H1 (cell line): Measurements from ENCODE around the gene ZNF592. TPM values are rescaled to one million over a fixed set of nuclear protein-coding genes. Genes with fewer than 3 reads are reported as not detected.

ENCODE experiments used
- CTCF ChIA-PET: fragments of 300-600 bp; sonication (Branson Sonifier 250); formaldehyde crosslinking; loops from one replicate; lab custom pipeline; 2021; ENCODE audit not compliant: partially characterized antibody; lab: Charles Lee
- POLR2A ChIA-PET: fragments of 300-600 bp; sonication (Branson Sonifier 250); formaldehyde crosslinking; loops from one replicate; lab custom pipeline; 2021; ENCODE audit warnings: inconsistent platforms; ENCODE audit not compliant: partially characterized antibody; lab: Charles Lee
- DNase-seq, 2 experiments: peaks; one replicate each; pipeline versions ENCODE4 v3.0.0 to v3.0.0-alpha.2; 2010 to 2022; ENCODE audit warnings: low spot score in 2 of 2, low read depth in 1 of 2, mixed read lengths in 1 of 2
- FAIRE-seq: peaks from 2 replicates; lab custom pipeline; 2011; peaks lifted over from hg19 to GRCh38; lab: Jason Lieb, UNC
- H2AFZ ChIP-seq: 2 replicates; pipeline ENCODE4 v1.8.1; 2012; ENCODE audit warnings: low read length, inconsistent platforms
- H2AK5ac ChIP-seq: 2 replicates; pipeline ENCODE4 v1.6.1; 2013; ENCODE audit warnings: low read depth, low read length
- H2BK120ac ChIP-seq: replicated peaks from 2 replicates; pipeline ENCODE3; 2013; ENCODE audit warnings: low read depth, low read length, inconsistent platforms
- H2BK12ac ChIP-seq: 2 replicates; pipeline ENCODE4 v1.6.1; 2013; ENCODE audit warnings: low read depth, low read length
- H2BK15ac ChIP-seq: 2 replicates; pipeline ENCODE4 v1.6.1; 2013; ENCODE audit warnings: low read length
- H2BK20ac ChIP-seq: 2 replicates; pipeline ENCODE4 v1.6.1; 2013; ENCODE audit warnings: low read length
- H2BK5ac ChIP-seq: 2 replicates; pipeline ENCODE4 v1.6.1; 2013; ENCODE audit warnings: low read depth, low read length
- H3K14ac ChIP-seq: 2 replicates; pipeline ENCODE4 v1.6.1; 2013; ENCODE audit warnings: inconsistent platforms; ENCODE audit not compliant: insufficient read length
- H3K18ac ChIP-seq: 2 replicates; pipeline ENCODE4 v1.6.1; 2013; ENCODE audit warnings: low read length; ENCODE audit errors: extremely low read depth
- H3K23ac ChIP-seq: 2 replicates; pipeline ENCODE4 v1.6.1; 2013; ENCODE audit warnings: inconsistent platforms; ENCODE audit not compliant: insufficient read length
- H3K23me2 ChIP-seq: 2 replicates; pipeline ENCODE4 v1.6.1; 2013; ENCODE audit warnings: low read depth, low read length
- H3K27ac ChIP-seq: 2 replicates; pipeline ENCODE4 v1.6.1; 2011; ENCODE audit warnings: low read depth, low read length, inconsistent platforms
- H3K27me3 ChIP-seq, 4 experiments: replicated peaks in 1 of 4; 1 replicate in 1 of 4; 2 replicates in 3 of 4; pipeline versions ENCODE4 v1.6.1 to v1.8.1; 2011 to 2013; ENCODE audit warnings: low read length in 3 of 4, mild to moderate bottlenecking in 3 of 4, inconsistent platforms in 2 of 4, mixed read lengths in 2 of 4, moderate library complexity in 1 of 4; ENCODE audit not compliant: control insufficient read depth in 3 of 4, insufficient read depth in 3 of 4; ENCODE audit errors: extremely low read depth in 1 of 4
- H3K36me3 ChIP-seq, 4 experiments: 2 replicates each; pipeline versions ENCODE4 v1.6.1 to v1.8.1; 2011 to 2013; ENCODE audit warnings: mild to moderate bottlenecking in 4 of 4, low read length in 3 of 4, moderate library complexity in 2 of 4, control low read depth in 1 of 4, inconsistent platforms in 1 of 4; ENCODE audit not compliant: insufficient read depth in 4 of 4, control insufficient read depth in 2 of 4
- H3K4ac ChIP-seq: replicated peaks from 2 replicates; pipeline ENCODE3; 2013; ENCODE audit warnings: low read length, low read depth, mixed read lengths, inconsistent platforms; ENCODE audit not compliant: insufficient read length
- H3K4me1 ChIP-seq, 4 experiments: replicated peaks in 1 of 4; 1 replicate in 1 of 4; 2 replicates in 3 of 4; pipeline versions ENCODE4 v1.6.1 to v1.8.1; 2011 to 2013; ENCODE audit warnings: low read length in 3 of 4, inconsistent platforms in 2 of 4, mixed read lengths in 1 of 4; ENCODE audit not compliant: insufficient read depth in 4 of 4, control insufficient read depth in 3 of 4
- H3K4me2 ChIP-seq, 2 experiments: 2 replicates each; pipeline versions ENCODE4 v1.6.1 to v1.8.1; 2011 to 2013; ENCODE audit warnings: low read depth in 2 of 2, low read length in 2 of 2, control low read depth in 1 of 2, inconsistent platforms in 1 of 2, mild to moderate bottlenecking in 1 of 2; ENCODE audit not compliant: insufficient read depth in 1 of 2
- H3K4me3 ChIP-seq, 4 experiments: fragments of 200-600, 300-600 bp in 1 of 4; sonication (generic), shearing (Covaris generic), sonication (Bioruptor Twin) in 1 of 4; 2 replicates each; pipeline versions ENCODE4 v1.5.1 to v1.8.1; 2011 to 2016; ENCODE audit warnings: low read length in 4 of 4, low read depth in 3 of 4, control low read depth in 2 of 4, inconsistent platforms in 2 of 4, mild to moderate bottlenecking in 2 of 4, mixed read lengths in 1 of 4, moderate library complexity in 1 of 4; ENCODE audit not compliant: insufficient read depth in 2 of 4; ENCODE audit errors: extremely low read depth in 1 of 4
- H3K56ac ChIP-seq: replicated peaks from 2 replicates; pipeline ENCODE3; 2013; ENCODE audit warnings: low read depth, mild to moderate bottlenecking, mixed read lengths, low read length, inconsistent platforms; ENCODE audit not compliant: insufficient read length
- H3K79me1 ChIP-seq: 2 replicates; pipeline ENCODE4 v1.6.1; 2013; ENCODE audit warnings: low read depth, low read length, control low read depth
- H3K79me2 ChIP-seq, 2 experiments: 2 replicates each; pipeline versions ENCODE4 v1.6.1 to v1.8.1; 2012 to 2013; ENCODE audit warnings: low read length in 2 of 2, mild to moderate bottlenecking in 2 of 2, inconsistent platforms in 1 of 2; ENCODE audit not compliant: insufficient read depth in 2 of 2, control insufficient read depth in 1 of 2
- H3K9ac ChIP-seq, 4 experiments: replicated peaks in 1 of 4; 1 replicate in 1 of 4; 2 replicates in 3 of 4; pipeline versions ENCODE4 v1.6.1 to v1.8.1; 2011 to 2013; ENCODE audit warnings: low read depth in 3 of 4, low read length in 3 of 4, control low read depth in 2 of 4, mild to moderate bottlenecking in 2 of 4, moderate library complexity in 2 of 4, inconsistent platforms in 1 of 4; ENCODE audit errors: extremely low read depth in 1 of 4
- H3K9me3 ChIP-seq, 2 experiments: 2 replicates each; pipeline versions ENCODE4 v1.6.1 to v1.8.1; 2012 to 2013; ENCODE audit warnings: mild to moderate bottlenecking in 2 of 2, moderate library complexity in 2 of 2, control low read depth in 1 of 2, inconsistent platforms in 1 of 2, low read depth in 1 of 2, low read length in 1 of 2, mixed read lengths in 1 of 2; ENCODE audit not compliant: insufficient read depth in 2 of 2
- H4K20me1 ChIP-seq, 2 experiments: replicated peaks in 1 of 2; 2 replicates each; pipeline versions ENCODE3 to v1.8.1; 2011 to 2013; ENCODE audit warnings: inconsistent platforms in 2 of 2, low read length in 2 of 2, mild to moderate bottlenecking in 1 of 2; ENCODE audit not compliant: insufficient read depth in 2 of 2, control insufficient read depth in 1 of 2
- H4K5ac ChIP-seq: 2 replicates; pipeline ENCODE4 v1.6.1; 2013; ENCODE audit warnings: low read length, low read depth, mixed read lengths, inconsistent platforms; ENCODE audit not compliant: insufficient read length
- H4K8ac ChIP-seq: 2 replicates; pipeline ENCODE4 v1.8.0; 2013; ENCODE audit warnings: mild to moderate bottlenecking, moderate library complexity, low read length, inconsistent platforms; ENCODE audit not compliant: insufficient read depth; ENCODE audit errors: extremely low read depth
- H4K91ac ChIP-seq: replicated peaks from 2 replicates; pipeline ENCODE3; 2013; ENCODE audit warnings: low read length, mixed read lengths, inconsistent platforms; ENCODE audit not compliant: insufficient read length
- CBX8 ChIP-seq: fragments of 300-800, 300-1000 bp; sonication (generic); IDR thresholded peaks from 2 replicates; pipeline ENCODE4 v1.7.1; 2016; ENCODE audit warnings: low read depth, low read length, borderline replicate concordance
- CTBP2 ChIP-seq: IDR thresholded peaks from 2 replicates; pipeline ENCODE4 v1.7.0; 2011; ENCODE audit warnings: borderline replicate concordance, mild to moderate bottlenecking, moderate library complexity, mixed read lengths, low read length; ENCODE audit not compliant: insufficient read depth, insufficient read length
- NRF1 ChIP-seq: IDR thresholded peaks from 2 replicates; pipeline ENCODE4 v1.6.1; 2011; ENCODE audit warnings: mild to moderate bottlenecking, low read depth, low read length, improper control_type of control experiment
- POU5F1 ChIP-seq: IDR thresholded peaks from 2 replicates; pipeline ENCODE4 v1.6.1; 2011; ENCODE audit warnings: low read depth, mild to moderate bottlenecking, low read length, moderate library complexity
- WGBS, 2 experiments: shearing (Covaris generic) in 1 of 2; methylation state at CpG; one replicate each; pipeline versions ENCODE4 v1.1.6 to v1.1.7; 2013 to 2015; ENCODE audit warnings: low lambda C conversion rate in 2 of 2, mixed read lengths in 2 of 2, inconsistent platforms in 1 of 2, low coverage in 1 of 2, missing lambda C conversion rate in 1 of 2; ENCODE audit not compliant: insufficient replicate concordance in 2 of 2, insufficient coverage in 1 of 2, insufficient read length in 1 of 2; ENCODE audit errors: extremely low coverage in 1 of 2, missing lambda C conversion rate in 1 of 2; 5-methylcytosine and 5-hydroxymethylcytosine counted together
- polyA plus RNA-seq, 7 experiments: library from polyadenylated mRNA; depleted of rRNA in 3 of 7; stranded (reverse) in 5 of 7; unstranded in 2 of 7; fragments of >200 nt in 5 of 7; fragments of 200-250 nt in 2 of 7; gene quantifications; 1 replicate in 5 of 7; 2 replicates in 1 of 7; 4 replicates in 1 of 7; pipeline versions ENCODE4 v1.2.1 to v1.2.3, GENCODE V29; 2011 to 2013; ENCODE audit warnings: missing spikeins in 2 of 7, mixed read lengths in 2 of 7
- total RNA-seq: library from RNA; stranded (reverse); fragmentation: NEBNext Ultra II Directional; extraction: Animal tissue kit (Norgen Biotek cat#: 25700); gene quantifications from 2 replicates; pipeline ENCODE4 v1.2.1, GENCODE V29; 2021

ZNF592 gene
- total and polyA plus RNA-seq, 2 of the 8 experiments (the other 6 are each of a cell fraction or from before 2014, with no cell fraction given): 14.2 to 33.0 TPM

- Histone ChIP-seq H3K9me3 (no peaks in the 10 kb centered on the region), H3K23me2 (no peaks in the 10 kb centered on the region), H3K18ac (no peak overlapping the region), H3K4me3 (no peak overlapping the region), H2BK20ac (no peak overlapping the region), H2BK15ac (no peak overlapping the region), H3K56ac (no peak overlapping the region), H4K20me1 (no peaks in the 10 kb centered on the region), H2AFZ (no peak overlapping the region), H2AK5ac (no peak overlapping the region), H3K36me3 (no peaks in the 10 kb centered on the region), H3K4me1 (no peaks in the 10 kb centered on the region), H3K14ac (no peak overlapping the region), H2BK5ac (no peak overlapping the region; the same call in 1 of the 2 replicates), H3K9ac (no peak overlapping the region), H3K79me1 (no peaks in the 10 kb centered on the region), H4K5ac (no peak overlapping the region), H4K91ac (no peak overlapping the region), H3K27ac (no peak overlapping the region), H2BK120ac (no peak overlapping the region), H2BK12ac (no peak overlapping the region), H3K79me2 (no peaks in the 10 kb centered on the region), H3K4me2 (no peak overlapping the region), H3K4ac (no peak overlapping the region), H4K8ac (no peak overlapping the region), H3K23ac (no peak overlapping the region), H3K27me3 (no peaks in the 10 kb centered on the region)
- no peak for TF ChIP-seq POU5F1
- TF ChIP-seq CTBP2: no peak
- no peak for TF ChIP-seq CBX8
- TF ChIP-seq NRF1: no peak
- WGBS, 2 experiments: 92% methylated on average over 12 of the region's 23 CpGs; no CpG with 5 or more reads in 1 of the 2 experiments
- no peak for DNase-seq
- CTCF ChIA-PET: interaction anchor here (0.7 to 2.2 kb wide), 8 partner anchors 9 to 114 kb away, joined by 3 to 11 read pairs (median 4); no protein-coding TSS in a partner anchor
- no peak for FAIRE-seq
- POLR2A ChIA-PET: interaction anchor here (1.7 kb wide), 1 partner anchor 15 kb away, joined by 3 read pairs; no protein-coding TSS in a partner anchor
Measured at GRCh38 chr15:84839714-84840113, 91.3 kb downstream of the ZNF592 start.
